Mesendoderm (in vitro differentiated cells): ENCODE results near the gene RPS6KB1.
"Not testable (repeated sequence)": the region's sequence is repeated elsewhere in the genome, so short reads cannot be mapped to it uniquely, and the experiment has no call there.

Experiments used
- DNase-seq: peaks from one replicate; pipeline ENCODE4 v3.0.0; 2013
- H2AK5ac ChIP-seq: 2 replicates; pipeline ENCODE4 v1.6.1; 2013; ENCODE audit warnings: low read length, inconsistent platforms
- H2BK120ac ChIP-seq: 2 replicates; pipeline ENCODE4 v1.6.1; 2013; ENCODE audit warnings: low read depth, mild to moderate bottlenecking, low read length, moderate library complexity, mixed read lengths
- H2BK15ac ChIP-seq: replicated peaks from 2 replicates; pipeline ENCODE4 v1.6.1; 2013; ENCODE audit warnings: low read depth, mild to moderate bottlenecking, moderate library complexity
- H2BK5ac ChIP-seq: 2 replicates; pipeline ENCODE4 v1.6.1; 2013; ENCODE audit warnings: low read length, inconsistent platforms
- H3K18ac ChIP-seq: 2 replicates; pipeline ENCODE4 v1.6.1; 2013; ENCODE audit warnings: mild to moderate bottlenecking, low read length, mixed read lengths
- H3K23ac ChIP-seq: one replicate; pipeline ENCODE4 v1.6.1; 2013; ENCODE audit warnings: low read length
- H3K27ac ChIP-seq: 2 replicates; pipeline ENCODE4 v1.5.1; 2013; ENCODE audit warnings: low read depth, mild to moderate bottlenecking, inconsistent platforms, low read length, moderate library complexity
- H3K27me3 ChIP-seq: 2 replicates; pipeline ENCODE4 v1.6.1; 2013; ENCODE audit warnings: low read length, control low read depth, mild to moderate bottlenecking, inconsistent platforms; ENCODE audit not compliant: insufficient read depth, poor library complexity
- H3K36me3 ChIP-seq: 2 replicates; pipeline ENCODE4 v1.6.1; 2013; ENCODE audit warnings: low read length, inconsistent platforms; ENCODE audit not compliant: control insufficient read depth, insufficient read depth
- H3K4ac ChIP-seq: one replicate; pipeline ENCODE4 v1.6.1; 2013; ENCODE audit warnings: low read depth, mild to moderate bottlenecking, low read length, moderate library complexity
- H3K4me1 ChIP-seq: 2 replicates; pipeline ENCODE4 v1.6.1; 2013; ENCODE audit warnings: low read depth, low read length, inconsistent platforms; ENCODE audit not compliant: control insufficient read depth
- H3K4me2 ChIP-seq: 2 replicates; pipeline ENCODE4 v1.6.1; 2013; ENCODE audit warnings: low read length
- H3K4me3 ChIP-seq: 2 replicates; pipeline ENCODE4 v1.5.1; 2013; ENCODE audit warnings: mild to moderate bottlenecking, low read length
- H3K56ac ChIP-seq: one replicate; pipeline ENCODE4 v1.6.1; 2013; ENCODE audit warnings: low read length
- H3K79me1 ChIP-seq: 2 replicates; pipeline ENCODE4 v1.6.1; 2013; ENCODE audit warnings: low read length, inconsistent platforms
- H3K79me2 ChIP-seq: 2 replicates; pipeline ENCODE4 v1.6.1; 2013; ENCODE audit warnings: mild to moderate bottlenecking, low read length; ENCODE audit not compliant: control insufficient read depth, insufficient read depth
- H3K9ac ChIP-seq: 2 replicates; pipeline ENCODE4 v1.6.1; 2013; ENCODE audit warnings: low read length, inconsistent platforms
- H4K5ac ChIP-seq: one replicate; pipeline ENCODE4 v1.6.1; 2013; ENCODE audit warnings: low read length
- H4K8ac ChIP-seq: one replicate; pipeline ENCODE4 v1.6.1; 2013; ENCODE audit warnings: low read depth, mild to moderate bottlenecking, control low read depth, low read length, moderate library complexity
- WGBS: extraction: QIAGEN DNeasy Blood & Tissue Kit; methylation state at CpG from one replicate; pipeline ENCODE4 v1.1.7; 2013; ENCODE audit warnings: low lambda C conversion rate, missing lambda C conversion rate; ENCODE audit not compliant: insufficient coverage; ENCODE audit errors: extremely low coverage; 5-methylcytosine and 5-hydroxymethylcytosine counted together

RPS6KB1 gene

GRCh38 chr17:59971771-59972170 lies 78.8 kb downstream of the RPS6KB1 start:
- not testable (repeated sequence) for H3K56ac ChIP-seq, H3K4me2 ChIP-seq, H2BK15ac ChIP-seq, H2BK120ac ChIP-seq, H2AK5ac ChIP-seq, H3K18ac ChIP-seq, H3K4me3 ChIP-seq, H3K4ac ChIP-seq, H3K27ac ChIP-seq, H4K8ac ChIP-seq, DNase-seq, H3K79me1 ChIP-seq, H3K23ac ChIP-seq, H3K36me3 ChIP-seq, H4K5ac ChIP-seq, H3K27me3 ChIP-seq, H2BK5ac ChIP-seq, H3K4me1 ChIP-seq, H3K9ac ChIP-seq, H3K79me2 ChIP-seq
- WGBS: no CpG with 5 or more reads among the region's 2 CpGs

GRCh38 chr17:59972778-59973177 lies 79.9 kb downstream of the RPS6KB1 start:
- no peak overlapping the region for H2BK120ac ChIP-seq
- WGBS: no CpG with 5 or more reads among the region's 1 CpG

GRCh38 chr17:59973483-59973882 lies 80.6 kb downstream of the RPS6KB1 start:
- H3K4ac ChIP-seq, H3K79me2 ChIP-seq, H2BK5ac ChIP-seq, H3K56ac ChIP-seq, H3K4me1 ChIP-seq, H2AK5ac ChIP-seq, H2BK120ac ChIP-seq, H3K79me1 ChIP-seq, H3K4me3 ChIP-seq, H3K18ac ChIP-seq, H4K5ac ChIP-seq, H4K8ac ChIP-seq, DNase-seq, H3K27ac ChIP-seq, H3K9ac ChIP-seq, H3K4me2 ChIP-seq, H3K23ac ChIP-seq, H3K27me3 ChIP-seq, H2BK15ac ChIP-seq, H3K36me3 ChIP-seq: not testable (repeated sequence)
- WGBS: no CpG with 5 or more reads among the region's 8 CpGs

More at GRCh38 chr17:59972778-59973177, 79.9 kb downstream of the RPS6KB1 start:
- H4K8ac ChIP-seq: no peak overlapping the region
- H2BK15ac ChIP-seq: no peak overlapping the region
- H3K79me1 ChIP-seq: no peaks in the 10 kb centered on the region
- no peak overlapping the region for H3K4me2 ChIP-seq
- H3K27me3 ChIP-seq: no peaks in the 10 kb centered on the region
- no peak overlapping the region for H3K4ac ChIP-seq
- H3K9ac ChIP-seq: no peak overlapping the region
- no peak overlapping the region for H3K4me3 ChIP-seq
- no peak for DNase-seq
- no peak overlapping the region for H3K23ac ChIP-seq
- H3K56ac ChIP-seq: no peak overlapping the region
- H2BK5ac ChIP-seq: no peak overlapping the region
- peaks cover 2% of the 10 kb centered on the region for H3K4me1 ChIP-seq
- no peaks in the 10 kb centered on the region for H3K36me3 ChIP-seq
- no peaks in the 10 kb centered on the region for H3K79me2 ChIP-seq
- no peak overlapping the region for H2AK5ac ChIP-seq
- no peak overlapping the region for H4K5ac ChIP-seq
- no peak overlapping the region for H3K27ac ChIP-seq
- H3K18ac ChIP-seq: no peak overlapping the region

GRCh38 chr17:59975166-59975565 lies 82.2 kb downstream of the RPS6KB1 start:
- H3K18ac ChIP-seq, H3K27me3 ChIP-seq, H2AK5ac ChIP-seq, H3K4me2 ChIP-seq, H3K27ac ChIP-seq, DNase-seq, H3K4me1 ChIP-seq, H3K9ac ChIP-seq, H3K79me1 ChIP-seq, H2BK5ac ChIP-seq, H3K4ac ChIP-seq, H3K23ac ChIP-seq, H2BK15ac ChIP-seq, H3K4me3 ChIP-seq, H4K8ac ChIP-seq, H3K36me3 ChIP-seq, H4K5ac ChIP-seq, H2BK120ac ChIP-seq, H3K56ac ChIP-seq, H3K79me2 ChIP-seq: not testable (repeated sequence)
- WGBS: no CpG with 5 or more reads among the region's 6 CpGs

GRCh38 chr17:59996608-59997007 lies 103.7 kb downstream of the RPS6KB1 start:
- not testable (repeated sequence) for H4K5ac ChIP-seq, DNase-seq, H2BK5ac ChIP-seq, H3K79me2 ChIP-seq, H3K4ac ChIP-seq, H3K79me1 ChIP-seq, H2BK120ac ChIP-seq, H3K27me3 ChIP-seq, H3K18ac ChIP-seq, H3K4me2 ChIP-seq, H3K23ac ChIP-seq, H3K4me3 ChIP-seq, H3K27ac ChIP-seq, H2BK15ac ChIP-seq, H3K9ac ChIP-seq, H3K36me3 ChIP-seq, H3K56ac ChIP-seq, H3K4me1 ChIP-seq, H4K8ac ChIP-seq, H2AK5ac ChIP-seq
- WGBS: no CpG with 5 or more reads among the region's 3 CpGs
